GM19372 (cell line): ENCODE results near the gene RANBP3L.

Experiments
- ATAC-seq: cut with Tn5 transposase; IDR thresholded peaks from one replicate; pipeline ENCODE4 v1.9.1; 2021; ENCODE audit warnings: mild to moderate bottlenecking, low read depth, moderate library complexity; ENCODE audit not compliant: unreplicated experiment

RANBP3L gene

GRCh38 chr5:36246036-36246800 is 55.5 kb downstream of the RANBP3L start:
- ATAC-seq, result no peak

DNA sequence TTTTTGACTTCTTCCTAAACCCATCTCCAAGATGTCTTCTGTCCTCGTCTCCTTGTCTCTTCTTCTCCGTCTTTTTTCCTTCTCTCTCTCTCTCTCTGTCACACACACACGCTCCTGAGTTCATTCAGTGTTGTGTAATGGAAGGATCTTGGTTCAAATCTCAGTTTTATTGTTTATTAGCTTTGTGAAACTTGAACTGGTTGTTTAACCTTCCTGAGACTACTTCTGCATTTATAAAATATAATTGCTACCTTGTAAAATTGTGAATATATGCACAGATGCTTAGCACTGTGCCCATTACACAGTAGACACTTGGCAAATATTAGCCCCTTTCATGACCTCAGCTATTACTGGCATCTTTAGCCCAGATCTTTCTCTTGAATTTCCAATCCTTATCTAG is 57.6 kb downstream of the RANBP3L start:
- no peak for ATAC-seq

GRCh38 chr5:36243653-36244052 is 58.0 kb downstream of the RANBP3L start:
- ATAC-seq, result no peak

GRCh38 chr5:36242534-36243485 is 58.9 kb downstream of the RANBP3L start:
- ATAC-seq, result no peak

GRCh38 chr5:36241631-36242533 is 59.8 kb downstream of the RANBP3L start, which contains the start of gene NADK2:
Gene NADK2, minus strand, starts transcription at chr5:36241925. Its CDS starts 127 bp downstream, at chr5:36241798.
- peak; percentile 81 for ATAC-seq

DNA sequence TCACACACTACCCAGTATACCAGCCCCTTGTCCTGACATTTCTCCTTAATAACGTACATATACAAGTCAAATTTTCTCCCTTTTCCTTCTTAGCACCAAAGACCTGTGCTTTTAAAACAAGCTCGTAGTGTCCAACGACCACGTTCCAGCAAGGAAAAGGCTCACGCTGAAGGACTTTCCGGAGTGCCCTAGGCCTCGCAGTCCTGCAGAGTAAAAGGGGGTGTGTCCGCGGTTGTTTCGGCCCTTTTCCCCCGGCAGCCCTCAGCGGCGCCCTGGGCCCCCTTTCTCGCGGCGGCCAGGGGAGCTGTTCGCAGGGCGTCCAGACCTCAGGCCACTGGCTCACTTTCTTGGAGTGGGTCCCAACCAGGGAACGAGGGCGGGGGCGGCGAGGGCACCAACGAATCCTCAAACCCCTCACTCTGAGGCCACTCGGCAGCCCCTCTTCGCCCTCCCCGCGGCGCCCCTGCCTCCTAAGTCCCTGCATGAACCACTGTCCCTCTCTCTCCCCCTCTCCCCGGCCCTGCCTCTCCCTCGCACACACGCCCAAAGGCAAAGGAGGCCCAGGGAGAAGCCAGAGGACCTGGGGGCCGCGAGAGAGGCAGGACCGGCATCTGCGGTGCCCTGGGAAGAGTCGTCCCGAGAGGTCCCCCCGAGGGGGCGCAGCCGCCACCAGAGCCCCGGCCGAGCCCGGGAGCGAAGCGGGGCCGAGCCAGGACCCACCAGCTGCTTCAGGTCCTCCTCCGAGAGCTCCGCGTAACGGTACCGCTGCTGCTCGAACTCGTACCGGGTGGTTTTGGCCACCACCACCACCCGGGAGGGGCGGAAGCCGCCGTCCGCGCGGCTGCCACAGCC is 60.7 kb downstream of the RANBP3L start:
- peak; percentile 24 for ATAC-seq

DNA sequence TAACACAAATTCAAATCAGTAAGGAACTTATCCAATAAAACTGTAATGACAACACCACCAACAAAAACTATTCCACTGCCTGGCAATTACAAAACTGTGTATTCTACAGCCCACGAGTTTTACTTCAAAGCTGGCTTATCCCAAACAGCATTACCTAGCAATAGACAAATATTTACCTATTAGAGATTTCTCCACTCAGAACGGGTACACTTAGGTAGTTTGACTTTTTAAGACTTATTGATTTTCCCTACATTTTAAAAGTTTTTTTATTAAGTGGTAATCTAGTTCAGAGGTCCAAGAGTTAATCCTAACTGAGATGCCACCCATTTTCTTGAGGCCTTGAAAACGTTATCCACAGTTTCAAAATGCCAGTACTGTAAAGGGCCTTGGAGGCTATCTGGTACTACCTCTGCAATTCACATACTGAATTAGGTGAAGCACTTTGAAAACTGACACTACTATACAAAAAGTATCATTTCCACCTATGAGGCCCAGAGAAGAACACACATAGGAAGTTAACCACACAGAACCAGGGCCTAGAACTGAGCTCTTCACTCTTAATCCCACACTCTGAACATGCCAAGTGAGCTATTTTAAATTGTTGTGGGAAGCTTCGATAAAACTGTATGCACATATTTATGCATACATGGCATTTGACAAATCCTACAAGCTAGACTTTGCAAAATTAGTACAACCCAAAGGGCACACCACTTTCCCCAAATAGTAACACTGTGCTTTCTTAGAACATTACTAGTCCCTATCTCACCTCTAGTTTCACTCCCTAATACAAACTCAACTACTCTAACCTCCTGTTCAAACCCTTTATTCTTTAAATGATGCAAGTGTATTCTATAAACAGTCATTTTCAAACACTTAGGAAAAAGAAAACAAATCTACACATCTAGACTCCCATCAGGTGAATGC is 62.1 kb downstream of the RANBP3L start:
- ATAC-seq, result no peak

DNA sequence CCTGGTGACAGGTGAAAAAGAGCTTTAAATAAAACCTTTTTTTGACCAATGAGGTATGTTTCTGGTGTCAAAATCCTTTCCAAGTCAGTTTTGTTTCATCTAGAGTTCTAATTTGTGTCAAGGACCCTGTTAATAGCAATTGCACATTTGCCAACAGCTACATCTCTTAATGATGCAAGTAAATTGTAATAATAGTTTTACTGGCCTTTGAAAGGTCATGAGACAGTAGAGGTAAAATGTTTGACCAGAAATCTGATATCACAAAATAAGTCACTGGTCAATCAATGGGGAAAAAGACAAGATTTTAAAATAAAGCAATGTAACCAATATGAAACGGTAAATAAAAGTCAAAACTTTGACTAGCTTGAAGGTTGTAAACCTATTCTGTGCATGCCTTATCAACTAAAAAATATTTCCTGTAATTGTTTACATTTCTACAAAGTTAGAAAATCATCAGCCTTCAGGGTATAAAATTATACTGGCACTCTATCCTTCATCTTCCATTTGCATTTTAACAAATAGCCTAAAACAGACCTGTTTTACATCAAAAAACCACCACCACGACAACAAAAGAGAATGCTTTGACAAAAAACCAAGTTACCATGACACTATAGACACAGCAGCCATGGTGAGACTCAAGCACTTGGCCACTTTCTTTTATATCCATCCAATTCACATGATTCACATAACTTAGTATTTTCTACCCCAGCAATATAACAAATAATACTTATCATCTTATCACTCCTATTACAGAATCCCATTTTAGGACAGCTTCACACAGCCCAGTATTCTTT is 63.0 kb downstream of the RANBP3L start:
- ATAC-seq, result no peak

- ATAC-seq, result no peak
Observed at GRCh38 chr5:36237751-36238150, 64.0 kb downstream of the RANBP3L start.

DNA sequence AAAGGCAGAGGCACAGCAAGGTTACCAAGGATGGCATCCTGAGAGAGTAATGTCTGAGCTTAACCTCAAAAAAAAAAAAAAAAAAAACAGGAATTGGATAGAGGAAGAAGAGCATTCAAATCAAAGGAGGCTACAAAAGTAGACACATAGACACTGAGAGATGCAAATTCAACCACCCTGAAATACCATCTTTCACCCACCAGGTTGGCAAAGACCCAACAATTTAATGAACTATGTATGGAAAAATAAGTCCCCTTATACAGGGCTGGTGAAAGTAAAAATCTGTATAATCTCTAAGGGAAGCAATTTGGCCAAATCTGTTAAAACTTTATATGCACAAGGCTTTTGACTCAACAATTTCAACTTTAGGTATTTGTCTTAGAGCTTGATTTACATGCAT is 64.9 kb downstream of the RANBP3L start:
- ATAC-seq, result no peak

DNA sequence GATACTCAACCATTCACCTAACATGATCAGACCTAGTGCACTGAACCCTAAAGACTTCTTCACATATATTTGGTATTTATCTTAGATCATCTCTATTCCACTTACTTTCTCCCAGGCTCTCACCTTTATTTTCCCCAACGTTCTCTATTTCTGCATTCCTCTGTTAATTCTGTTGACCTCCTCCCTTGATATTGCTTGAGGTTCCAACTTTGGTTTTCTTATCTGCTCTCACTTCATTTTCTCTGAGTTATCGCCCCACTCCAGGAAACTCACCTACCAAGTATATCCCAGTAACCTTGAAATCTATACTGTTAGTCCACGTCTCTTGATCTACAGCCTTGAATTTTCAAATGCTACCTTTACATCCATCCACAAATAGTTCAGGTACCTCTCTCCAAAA is 69.2 kb downstream of the RANBP3L start:
- no peak for ATAC-seq

DNA sequence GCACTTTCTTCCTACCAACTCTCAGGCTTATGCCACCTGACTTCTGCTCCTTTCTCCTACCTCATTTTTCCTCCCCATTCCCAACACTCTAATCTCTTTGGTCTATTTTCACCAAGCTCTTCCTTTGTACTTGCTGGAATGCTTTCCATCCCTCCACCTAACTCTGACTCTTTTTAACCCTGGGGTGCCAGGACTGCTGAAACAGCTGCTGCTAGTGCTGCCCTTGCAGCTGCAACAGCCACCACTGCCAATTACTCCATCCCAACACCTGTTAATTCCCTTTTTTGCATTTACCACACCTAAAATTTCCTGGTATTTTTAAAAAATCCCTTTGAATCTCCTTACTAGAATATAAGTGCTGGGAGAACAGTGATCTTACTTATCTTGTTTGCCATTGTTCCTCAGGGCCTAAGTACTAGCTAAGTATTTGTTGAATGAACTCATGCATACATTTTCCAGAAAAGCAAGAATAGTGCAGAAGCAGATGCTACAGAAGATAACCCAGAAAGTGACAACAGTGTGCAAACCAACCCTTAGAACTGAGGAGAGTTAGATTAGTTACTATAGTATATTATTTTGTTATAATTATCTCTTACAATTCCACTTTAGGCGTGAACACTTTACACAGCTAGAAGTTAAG is 71.4 kb downstream of the RANBP3L start:
- ATAC-seq, result no peak

DNA sequence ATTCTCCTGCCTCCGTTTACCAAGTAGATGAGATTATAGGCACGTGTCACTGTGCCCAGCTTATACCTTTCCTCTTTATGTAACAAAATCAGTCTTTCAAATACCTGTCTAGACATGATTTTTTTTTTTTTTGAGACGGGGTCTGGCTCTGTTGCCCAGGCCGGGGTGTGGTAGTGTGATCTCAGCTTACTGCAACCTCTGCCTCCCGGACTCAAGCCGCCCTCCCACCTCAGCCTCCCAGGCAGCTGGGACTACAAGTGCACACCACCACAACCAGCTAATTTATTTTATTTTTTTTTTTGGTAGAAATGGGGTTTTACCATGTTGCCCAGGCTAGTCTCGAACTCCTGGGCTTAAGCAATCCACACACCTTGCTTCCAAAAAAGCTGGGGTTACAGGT is 73.2 kb downstream of the RANBP3L start:
- ATAC-seq, result no peak

GRCh38 chr5:36227046-36227445 is 74.7 kb downstream of the RANBP3L start:
- no peak for ATAC-seq

DNA sequence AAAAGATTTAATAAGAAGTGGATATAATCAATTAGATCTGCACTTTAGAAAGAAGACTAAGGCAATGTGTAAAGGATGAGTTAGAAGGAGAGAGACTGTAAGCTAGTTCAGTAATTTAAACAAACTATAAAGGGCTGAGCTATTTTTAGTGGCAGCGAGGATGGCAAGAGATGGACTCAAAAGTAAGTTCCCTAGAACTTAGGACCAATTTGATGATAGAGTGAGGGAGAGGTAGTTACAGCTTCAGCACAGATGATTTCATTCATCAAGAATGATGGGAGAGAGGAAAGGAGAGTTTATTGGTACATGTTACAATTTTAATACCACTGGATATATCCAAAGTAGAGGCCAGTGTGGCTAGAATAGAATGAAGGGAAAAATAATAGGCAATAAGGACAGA is 79.1 kb downstream of the RANBP3L start:
- ATAC-seq, result no peak

- no peak for ATAC-seq
Observed at GRCh38 chr5:36217988-36218387, 83.7 kb downstream of the RANBP3L start.

GRCh38 chr5:36217567-36217966 is 84.1 kb downstream of the RANBP3L start:
- no peak for ATAC-seq
